Breast epithelium (tissue), 3 donors: ENCODE results near the gene SKIL.

Experiments used
- POLR2A ChIP-seq: fragments of 450-650 bp; IDR thresholded peaks from one replicate; pipeline ENCODE4 v1.6.1; 2016; ENCODE audit warnings: antibody characterized with exemption, mild to moderate bottlenecking, moderate library complexity
- TF ChIP-seq, protein P1 (sequence below), 3 donors: fragments of 450-650 bp; IDR thresholded peaks; one replicate each; pipeline ENCODE4 v1.5.1; 2016 to 2017; ENCODE audit warnings: antibody characterized with exemption in 3 of 3, mild to moderate bottlenecking in 3 of 3, moderate library complexity in 3 of 3

DNA sequence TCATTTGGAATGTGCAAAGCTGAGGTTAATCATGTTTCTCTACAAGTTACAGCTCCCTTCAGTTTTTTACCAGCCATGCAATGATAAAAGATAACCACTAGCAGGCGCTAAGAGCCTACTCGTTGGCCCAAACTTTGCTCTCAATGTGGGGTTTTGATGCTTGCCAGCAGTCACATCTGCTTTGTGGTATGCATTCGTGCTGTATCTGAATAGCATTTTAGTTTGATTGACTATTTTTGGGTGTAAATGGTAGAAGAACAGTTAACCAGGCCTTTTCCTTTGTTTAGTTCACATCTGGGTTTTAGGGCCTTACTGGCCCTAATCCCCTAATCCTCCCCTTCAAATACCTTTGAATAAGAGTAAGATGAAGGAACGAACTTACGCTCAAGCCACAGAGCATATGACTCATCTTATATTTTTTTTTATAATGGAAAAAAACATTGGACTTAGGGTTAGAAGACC is 56.7 kb downstream of the SKIL start:
- TF ChIP-seq, protein P1, sequence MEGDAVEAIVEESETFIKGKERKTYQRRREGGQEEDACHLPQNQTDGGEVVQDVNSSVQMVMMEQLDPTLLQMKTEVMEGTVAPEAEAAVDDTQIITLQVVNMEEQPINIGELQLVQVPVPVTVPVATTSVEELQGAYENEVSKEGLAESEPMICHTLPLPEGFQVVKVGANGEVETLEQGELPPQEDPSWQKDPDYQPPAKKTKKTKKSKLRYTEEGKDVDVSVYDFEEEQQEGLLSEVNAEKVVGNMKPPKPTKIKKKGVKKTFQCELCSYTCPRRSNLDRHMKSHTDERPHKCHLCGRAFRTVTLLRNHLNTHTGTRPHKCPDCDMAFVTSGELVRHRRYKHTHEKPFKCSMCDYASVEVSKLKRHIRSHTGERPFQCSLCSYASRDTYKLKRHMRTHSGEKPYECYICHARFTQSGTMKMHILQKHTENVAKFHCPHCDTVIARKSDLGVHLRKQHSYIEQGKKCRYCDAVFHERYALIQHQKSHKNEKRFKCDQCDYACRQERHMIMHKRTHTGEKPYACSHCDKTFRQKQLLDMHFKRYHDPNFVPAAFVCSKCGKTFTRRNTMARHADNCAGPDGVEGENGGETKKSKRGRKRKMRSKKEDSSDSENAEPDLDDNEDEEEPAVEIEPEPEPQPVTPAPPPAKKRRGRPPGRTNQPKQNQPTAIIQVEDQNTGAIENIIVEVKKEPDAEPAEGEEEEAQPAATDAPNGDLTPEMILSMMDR (IDR thresholded peaks at IDR 0.05): peak; percentile 76 to 91 (median 89)
- no peak for TF ChIP-seq POLR2A
